ENCODE measurements around the gene EVI5. TPM values are rescaled to one million over a fixed set of nuclear protein-coding genes. Genes with fewer than 3 reads are reported as not detected.

The EVI5 gene
- total RNA-seq, 1 donor from 2014 or later, result 29.7 TPM

DNA sequence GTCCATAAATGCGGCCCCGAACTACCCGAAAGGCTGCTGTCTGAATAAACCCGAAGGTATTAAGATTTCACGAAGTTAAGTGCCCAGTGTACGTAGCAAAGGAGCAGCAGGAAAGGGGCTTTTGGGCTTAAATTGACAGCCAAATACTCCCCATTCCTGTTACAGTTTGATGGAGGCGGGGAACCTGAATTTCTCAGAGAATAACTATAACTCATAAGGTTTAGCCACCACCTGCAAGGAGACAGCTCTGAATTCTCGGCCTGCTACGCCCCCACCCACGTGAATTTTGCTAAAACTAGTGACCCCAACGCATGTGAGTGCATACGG lies 303.3 kb downstream of the EVI5 start:
- intact Hi-C loops (cut with DNase I), result no loop called here
- H3K4me1 ChIP-seq, result peaks cover 65% of the 10 kb centered on the region
- H3K4me3 ChIP-seq, result no peak overlapping the region
- H3K36me3 ChIP-seq, result no peaks in the 10 kb centered on the region
- no peak for DNase-seq (ENCODE audit: extremely low spot score in 2 of 2)
- H3K9me3 ChIP-seq, result no peaks in the 10 kb centered on the region
- no peak for TF ChIP-seq POLR2AphosphoS5 (IDR thresholded peaks at IDR 0.05; ENCODE audit: insufficient read depth in 1 of 2, low read depth in 1 of 2)
- no peak for TF ChIP-seq POLR2A (IDR thresholded peaks at IDR 0.05)
- TF ChIP-seq, protein P1, sequence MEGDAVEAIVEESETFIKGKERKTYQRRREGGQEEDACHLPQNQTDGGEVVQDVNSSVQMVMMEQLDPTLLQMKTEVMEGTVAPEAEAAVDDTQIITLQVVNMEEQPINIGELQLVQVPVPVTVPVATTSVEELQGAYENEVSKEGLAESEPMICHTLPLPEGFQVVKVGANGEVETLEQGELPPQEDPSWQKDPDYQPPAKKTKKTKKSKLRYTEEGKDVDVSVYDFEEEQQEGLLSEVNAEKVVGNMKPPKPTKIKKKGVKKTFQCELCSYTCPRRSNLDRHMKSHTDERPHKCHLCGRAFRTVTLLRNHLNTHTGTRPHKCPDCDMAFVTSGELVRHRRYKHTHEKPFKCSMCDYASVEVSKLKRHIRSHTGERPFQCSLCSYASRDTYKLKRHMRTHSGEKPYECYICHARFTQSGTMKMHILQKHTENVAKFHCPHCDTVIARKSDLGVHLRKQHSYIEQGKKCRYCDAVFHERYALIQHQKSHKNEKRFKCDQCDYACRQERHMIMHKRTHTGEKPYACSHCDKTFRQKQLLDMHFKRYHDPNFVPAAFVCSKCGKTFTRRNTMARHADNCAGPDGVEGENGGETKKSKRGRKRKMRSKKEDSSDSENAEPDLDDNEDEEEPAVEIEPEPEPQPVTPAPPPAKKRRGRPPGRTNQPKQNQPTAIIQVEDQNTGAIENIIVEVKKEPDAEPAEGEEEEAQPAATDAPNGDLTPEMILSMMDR (IDR thresholded peaks at IDR 0.05), result no peak
- no peak overlapping the region for H3K27ac ChIP-seq
- peaks cover 34% of the 10 kb centered on the region for H3K27me3 ChIP-seq

DNA sequence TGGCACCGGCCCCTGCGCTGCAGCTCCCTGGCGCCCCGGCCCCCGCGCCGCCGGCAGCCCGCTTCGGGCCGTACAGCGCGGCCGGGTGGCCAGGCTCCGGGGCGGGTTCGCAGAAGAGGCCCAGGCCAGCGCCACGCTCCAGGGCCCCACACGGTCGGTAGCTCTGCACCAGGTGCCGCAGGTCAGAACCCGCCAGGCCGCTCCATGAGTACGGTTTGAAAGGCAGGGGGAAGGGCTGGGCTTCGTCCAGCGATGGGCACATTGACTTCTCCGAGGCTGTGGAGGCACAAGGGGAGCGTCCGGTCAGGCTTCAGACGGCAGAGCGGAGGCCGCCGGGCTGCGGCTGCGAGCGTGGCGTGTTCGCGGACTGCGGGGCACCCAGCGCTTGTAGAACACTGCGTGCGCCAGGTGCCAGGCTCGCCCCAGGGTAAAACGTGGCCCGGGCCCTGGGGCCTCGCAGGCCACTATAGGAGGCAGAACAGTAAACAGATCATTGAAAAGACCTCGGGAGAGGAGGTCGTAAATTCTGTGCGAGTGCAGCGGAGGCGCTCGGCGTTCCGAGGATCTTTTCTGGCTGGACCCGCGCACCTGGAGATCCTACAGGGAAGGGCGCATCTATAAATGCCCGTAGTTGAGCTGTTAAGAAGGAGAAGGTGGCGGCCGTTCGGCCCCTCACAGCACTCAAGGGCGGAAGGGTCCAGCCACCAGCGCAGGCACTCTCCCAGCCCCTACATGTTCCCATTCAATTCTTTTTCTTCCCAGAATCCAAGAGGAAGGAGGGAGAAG lies 303.9 kb downstream of the EVI5 start:
- no peak overlapping the region for H3K4me3 ChIP-seq

DNA sequence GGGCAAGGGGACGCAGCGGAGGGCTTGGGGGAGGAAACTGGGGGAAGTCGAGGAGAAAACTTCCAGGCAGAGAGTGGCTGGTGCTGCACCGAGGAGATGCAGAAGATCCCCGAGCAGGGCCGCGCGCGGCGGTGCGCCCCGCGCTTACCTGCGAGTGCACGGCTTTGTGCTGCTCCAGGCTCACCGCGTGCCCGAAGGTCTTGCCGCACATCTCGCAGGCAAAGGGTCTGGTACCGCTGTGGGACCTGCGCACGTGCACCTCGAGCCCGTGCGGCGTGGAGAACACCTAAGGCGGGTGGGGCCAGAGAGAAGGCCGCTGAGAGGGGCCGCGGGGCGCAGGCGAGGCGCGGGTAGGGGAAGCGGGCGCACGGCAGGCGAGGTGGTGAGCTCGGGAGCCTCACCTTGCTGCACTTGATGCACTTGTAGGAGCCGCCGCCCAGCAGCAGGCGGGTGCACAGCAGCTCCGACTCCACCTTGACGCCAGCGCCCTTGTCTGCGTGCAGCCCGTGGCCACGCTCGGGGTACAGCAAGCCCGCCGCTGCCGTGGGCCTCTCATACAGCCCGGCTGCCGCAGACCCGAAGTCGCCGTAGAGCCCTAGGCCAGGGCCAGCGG lies 304.6 kb downstream of the EVI5 start:
- intact Hi-C loops (cut with DNase I), result no loop called here
- H3K4me3 ChIP-seq, result no peak overlapping the region
- H3K36me3 ChIP-seq, result no peaks in the 10 kb centered on the region
- DNase-seq (ENCODE audit: extremely low spot score in 2 of 2), result no peak
- no peaks in the 10 kb centered on the region for H3K9me3 ChIP-seq
- H3K4me1 ChIP-seq, result peaks cover 52% of the 10 kb centered on the region
- H3K27me3 ChIP-seq, result peaks cover 29% of the 10 kb centered on the region
- TF ChIP-seq, protein P1 (IDR thresholded peaks at IDR 0.05), result no peak
- no peak for TF ChIP-seq POLR2A (IDR thresholded peaks at IDR 0.05)
- no peak for TF ChIP-seq POLR2AphosphoS5 (IDR thresholded peaks at IDR 0.05; ENCODE audit: insufficient read depth in 1 of 2, low read depth in 1 of 2)
- no peak overlapping the region for H3K27ac ChIP-seq

More for the DNA sequence above, 303.9 kb downstream of the EVI5 start:
- H3K27me3 ChIP-seq, result peaks cover 34% of the 10 kb centered on the region
- TF ChIP-seq POLR2AphosphoS5 (IDR thresholded peaks at IDR 0.05; ENCODE audit: insufficient read depth in 1 of 2, low read depth in 1 of 2) (no peak), POLR2A (IDR thresholded peaks at IDR 0.05) (no peak)
- TF ChIP-seq, protein P1 (IDR thresholded peaks at IDR 0.05), result no peak
- no peak overlapping the region for H3K27ac ChIP-seq
- intact Hi-C loops (cut with DNase I), result no loop called here
- peaks cover 59% of the 10 kb centered on the region for H3K4me1 ChIP-seq
- DNase-seq (ENCODE audit: extremely low spot score in 2 of 2), result no peak
- H3K36me3 ChIP-seq, result no peaks in the 10 kb centered on the region
- no peaks in the 10 kb centered on the region for H3K9me3 ChIP-seq

- H3K36me3 ChIP-seq, result no peaks in the 10 kb centered on the region
- intact Hi-C loops (cut with DNase I), result no loop called here
- no peak overlapping the region for H3K27ac ChIP-seq
- no peak overlapping the region for H3K4me3 ChIP-seq
- no peak for DNase-seq (ENCODE audit: extremely low spot score in 2 of 2)
- TF ChIP-seq, protein P1 (IDR thresholded peaks at IDR 0.05), result no peak
- TF ChIP-seq POLR2AphosphoS5 (IDR thresholded peaks at IDR 0.05; ENCODE audit: insufficient read depth in 1 of 2, low read depth in 1 of 2), result no peak
- TF ChIP-seq POLR2A (IDR thresholded peaks at IDR 0.05), result no peak
- peaks cover 45% of the 10 kb centered on the region for H3K4me1 ChIP-seq
- no peaks in the 10 kb centered on the region for H3K9me3 ChIP-seq
- H3K27me3 ChIP-seq, result peaks cover 21% of the 10 kb centered on the region
Observed at GRCh38 chr1:92479587-92479986, 305.3 kb downstream of the EVI5 start.

GRCh38 chr1:92478393-92478792 lies 306.5 kb downstream of the EVI5 start:
- no peaks in the 10 kb centered on the region for H3K36me3 ChIP-seq
- H3K27me3 ChIP-seq, result peaks cover 11% of the 10 kb centered on the region
- H3K4me1 ChIP-seq, result peaks cover 33% of the 10 kb centered on the region
- H3K4me3 ChIP-seq, result no peak overlapping the region
- H3K27ac ChIP-seq, result no peak overlapping the region
- TF ChIP-seq POLR2AphosphoS5 (IDR thresholded peaks at IDR 0.05; ENCODE audit: insufficient read depth in 1 of 2, low read depth in 1 of 2) (no peak), POLR2A (IDR thresholded peaks at IDR 0.05) (no peak)
- TF ChIP-seq, protein P1 (IDR thresholded peaks at IDR 0.05), result no peak
- intact Hi-C loops (cut with DNase I), result no loop called here
- DNase-seq (ENCODE audit: extremely low spot score in 2 of 2), result no peak
- H3K9me3 ChIP-seq, result no peaks in the 10 kb centered on the region
